Neutrophil (primary cell): Measurements from ENCODE around the gene MARCHF10.
A peak's percentile ranks its signal among the peaks of the same experiment; 100 is the strongest.

Experiments used
- H3K27ac ChIP-seq: fragments of 200-600 bp; sonication (generic); 2 replicates; pipeline ENCODE4 v1.5.1; 2016; ENCODE audit warnings: mild to moderate bottlenecking, moderate library complexity
- H3K27me3 ChIP-seq: fragments of 200-600 bp; sonication (generic); 2 replicates; pipeline ENCODE4 v1.6.0; 2016; ENCODE audit warnings: mild to moderate bottlenecking
- H3K36me3 ChIP-seq: fragments of 200-600 bp; sonication (generic); 2 replicates; pipeline ENCODE4 v1.5.1; 2017
- H3K4me1 ChIP-seq, 2 experiments: fragments of 200-600 bp in 1 of 2; sonication (generic) in 1 of 2; 1 replicate in 1 of 2; 2 replicates in 1 of 2; pipeline versions ENCODE4 v1.5.1 to v1.6.1; 2013 to 2016; ENCODE audit warnings: low read depth in 1 of 2, low read length in 1 of 2, mild to moderate bottlenecking in 1 of 2, moderate library complexity in 1 of 2; ENCODE audit not compliant: control insufficient read depth in 1 of 2, insufficient read depth in 1 of 2
- H3K4me3 ChIP-seq, 2 experiments: fragments of 200-600 bp in 1 of 2; sonication (generic) in 1 of 2; 1 replicate in 1 of 2; 2 replicates in 1 of 2; pipeline ENCODE4 v1.5.1; 2013 to 2016; ENCODE audit warnings: low read depth in 1 of 2, low read length in 1 of 2, mild to moderate bottlenecking in 1 of 2, moderate library complexity in 1 of 2
- H3K9me3 ChIP-seq: fragments of 200-600 bp; sonication (generic); 2 replicates; pipeline ENCODE4 v1.5.1; 2016
- TF ChIP-seq, protein P1 (sequence below): fragments of 200-600 bp; sonication (generic); IDR thresholded peaks from 2 replicates; pipeline ENCODE4 v1.5.1; 2016; ENCODE audit warnings: antibody characterized with exemption

MARCHF10 gene

DNA sequence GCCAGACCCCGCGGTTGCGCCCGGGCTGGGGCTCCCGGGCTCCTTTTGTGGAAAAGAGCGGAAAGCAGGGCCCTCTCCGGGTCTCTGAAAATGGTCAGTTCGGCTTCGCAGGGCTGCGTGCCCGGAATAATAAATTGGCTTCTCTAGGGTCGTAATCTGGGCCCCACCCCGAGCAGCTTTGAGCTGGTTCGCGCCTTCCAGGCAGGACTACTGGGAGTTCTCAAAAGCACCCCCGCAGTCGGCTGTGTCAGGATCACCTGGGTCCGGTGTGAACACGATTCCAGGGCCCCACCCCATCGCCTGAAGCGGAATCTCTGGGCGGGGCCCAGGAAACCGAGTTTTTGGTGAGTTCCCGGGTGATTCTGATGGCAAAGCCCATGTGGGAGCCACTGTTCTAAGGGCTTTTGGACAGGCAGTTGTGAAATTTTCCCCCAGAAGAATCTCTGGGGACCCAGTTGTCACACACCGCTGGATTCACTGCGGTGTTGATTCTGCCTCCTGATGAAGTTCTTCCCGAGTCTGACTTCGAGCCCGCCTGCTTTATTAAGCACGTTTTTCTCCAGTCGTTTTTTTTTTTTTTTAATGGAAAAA lies 103.6 kb downstream of the MARCHF10 start:
- H3K4me1 ChIP-seq = peaks cover 5 to 12% of the 10 kb centered on the region in 2 experiments
- no peaks in the 10 kb centered on the region for H3K36me3 ChIP-seq
- H3K27ac ChIP-seq = no peak overlapping the region
- peaks cover 46% of the 10 kb centered on the region for H3K27me3 ChIP-seq
- TF ChIP-seq, protein P1, sequence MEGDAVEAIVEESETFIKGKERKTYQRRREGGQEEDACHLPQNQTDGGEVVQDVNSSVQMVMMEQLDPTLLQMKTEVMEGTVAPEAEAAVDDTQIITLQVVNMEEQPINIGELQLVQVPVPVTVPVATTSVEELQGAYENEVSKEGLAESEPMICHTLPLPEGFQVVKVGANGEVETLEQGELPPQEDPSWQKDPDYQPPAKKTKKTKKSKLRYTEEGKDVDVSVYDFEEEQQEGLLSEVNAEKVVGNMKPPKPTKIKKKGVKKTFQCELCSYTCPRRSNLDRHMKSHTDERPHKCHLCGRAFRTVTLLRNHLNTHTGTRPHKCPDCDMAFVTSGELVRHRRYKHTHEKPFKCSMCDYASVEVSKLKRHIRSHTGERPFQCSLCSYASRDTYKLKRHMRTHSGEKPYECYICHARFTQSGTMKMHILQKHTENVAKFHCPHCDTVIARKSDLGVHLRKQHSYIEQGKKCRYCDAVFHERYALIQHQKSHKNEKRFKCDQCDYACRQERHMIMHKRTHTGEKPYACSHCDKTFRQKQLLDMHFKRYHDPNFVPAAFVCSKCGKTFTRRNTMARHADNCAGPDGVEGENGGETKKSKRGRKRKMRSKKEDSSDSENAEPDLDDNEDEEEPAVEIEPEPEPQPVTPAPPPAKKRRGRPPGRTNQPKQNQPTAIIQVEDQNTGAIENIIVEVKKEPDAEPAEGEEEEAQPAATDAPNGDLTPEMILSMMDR = no peak
- H3K4me3 ChIP-seq = peak overlapping the region; percentile 56 to 62
- H3K9me3 ChIP-seq = no peaks in the 10 kb centered on the region

DNA sequence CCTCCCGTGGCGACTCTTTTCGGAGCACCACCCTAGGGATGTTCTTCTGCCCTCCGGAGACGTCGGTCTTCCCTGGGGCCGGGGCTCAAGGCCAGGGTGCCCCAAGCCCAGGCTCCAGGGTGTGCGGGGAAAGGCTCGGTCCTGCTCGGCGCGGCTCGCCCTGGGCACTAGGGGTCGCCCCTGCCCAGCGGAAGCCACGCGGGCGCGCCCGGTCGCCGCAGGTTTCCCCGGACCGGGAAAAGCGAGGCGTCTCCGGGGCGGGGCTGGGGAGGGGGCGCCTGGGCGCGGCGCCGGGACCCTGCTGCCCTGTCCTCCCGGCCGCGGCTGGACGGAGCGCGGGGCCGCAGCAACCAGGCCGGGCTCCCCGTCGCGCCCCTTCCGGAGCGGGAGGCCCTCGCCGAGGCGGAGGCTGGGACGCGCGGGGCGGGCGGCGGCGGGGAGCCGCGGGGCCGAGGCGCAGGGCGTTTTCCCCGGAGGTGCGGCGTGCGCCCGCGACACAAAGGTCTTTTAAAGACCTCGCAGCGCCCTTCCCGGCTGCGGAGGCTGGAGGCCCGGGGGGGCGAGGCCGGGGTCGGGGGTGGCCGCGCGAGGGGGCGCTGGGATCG lies 104.2 kb downstream of the MARCHF10 start:
- TF ChIP-seq, protein P1 = peak; percentile 82
- Histone ChIP-seq H3K9me3 (no peaks in the 10 kb centered on the region), H3K4me3 (peak overlapping the region; percentile 56 to 62), H3K27me3 (peaks cover 46% of the 10 kb centered on the region), H3K36me3 (no peaks in the 10 kb centered on the region), H3K27ac (no peak overlapping the region), H3K4me1 (peaks cover 5 to 12% of the 10 kb centered on the region in 2 experiments)

DNA sequence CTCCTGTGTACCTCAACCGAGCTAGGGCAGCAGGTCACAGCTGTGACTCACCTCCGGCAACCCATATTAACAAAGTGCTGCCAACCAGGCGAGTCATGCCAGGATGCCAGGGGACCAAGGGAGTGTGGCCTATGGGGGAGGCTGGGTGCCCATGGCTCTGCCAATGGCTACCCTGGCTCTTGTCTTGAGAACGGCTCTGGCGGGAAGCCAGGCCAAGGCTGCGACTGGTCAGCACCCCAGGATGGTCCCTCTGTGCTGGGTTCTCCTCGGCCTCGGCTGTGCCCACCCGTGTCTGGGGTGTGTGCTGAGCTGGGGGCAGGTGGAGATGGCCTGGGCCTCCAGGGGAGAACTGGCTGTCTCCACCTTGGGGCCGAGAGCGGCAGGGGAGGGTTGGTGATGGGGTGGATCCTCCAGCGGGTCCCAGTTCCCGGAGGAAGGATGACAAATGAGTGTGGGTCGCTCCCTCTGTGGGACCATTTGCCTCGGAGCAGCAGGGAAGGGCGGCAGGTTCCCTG lies 104.8 kb downstream of the MARCHF10 start:
- Histone ChIP-seq H3K27me3 (peaks cover 46% of the 10 kb centered on the region), H3K4me3 (peak overlapping the region; percentile 56 to 62)
- TF ChIP-seq, protein P1 = no peak

DNA sequence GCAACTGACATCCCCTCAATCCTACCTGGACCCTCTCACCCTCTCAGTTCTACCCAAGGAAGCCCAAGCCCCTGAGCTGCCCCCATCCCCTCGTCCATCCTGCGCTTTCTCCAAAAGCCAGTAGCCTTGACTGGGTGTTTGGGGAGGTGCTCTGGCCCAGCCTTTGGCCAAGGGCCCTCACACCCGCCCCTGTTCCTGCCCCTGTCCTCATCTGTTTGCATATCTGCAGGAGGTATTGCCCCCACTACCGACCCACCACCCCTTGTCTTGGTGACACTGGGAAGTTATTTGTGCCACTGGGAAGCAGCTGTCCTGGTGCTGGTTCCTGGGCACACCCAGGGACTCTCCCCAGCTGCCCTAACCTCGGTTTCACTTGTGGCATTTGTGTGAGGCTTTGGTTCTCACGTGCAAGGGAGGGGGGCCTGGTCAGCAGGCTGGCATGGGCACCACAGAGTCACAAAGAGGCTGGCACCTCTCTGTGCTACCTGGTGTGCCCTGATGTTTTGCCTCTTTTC lies 105.3 kb downstream of the MARCHF10 start:
- Histone ChIP-seq H3K27me3 (peaks cover 46% of the 10 kb centered on the region), H3K27ac (no peak overlapping the region), H3K36me3 (no peaks in the 10 kb centered on the region), H3K4me1 (peaks cover 5 to 12% of the 10 kb centered on the region in 2 experiments), H3K9me3 (no peaks in the 10 kb centered on the region), H3K4me3 (no peak overlapping the region)
- TF ChIP-seq, protein P1 = no peak

More for the DNA sequence above, 104.8 kb downstream of the MARCHF10 start:
- Histone ChIP-seq H3K27ac (no peak overlapping the region), H3K4me1 (peaks cover 5 to 12% of the 10 kb centered on the region in 2 experiments), H3K9me3 (no peaks in the 10 kb centered on the region), H3K36me3 (no peaks in the 10 kb centered on the region)

DNA sequence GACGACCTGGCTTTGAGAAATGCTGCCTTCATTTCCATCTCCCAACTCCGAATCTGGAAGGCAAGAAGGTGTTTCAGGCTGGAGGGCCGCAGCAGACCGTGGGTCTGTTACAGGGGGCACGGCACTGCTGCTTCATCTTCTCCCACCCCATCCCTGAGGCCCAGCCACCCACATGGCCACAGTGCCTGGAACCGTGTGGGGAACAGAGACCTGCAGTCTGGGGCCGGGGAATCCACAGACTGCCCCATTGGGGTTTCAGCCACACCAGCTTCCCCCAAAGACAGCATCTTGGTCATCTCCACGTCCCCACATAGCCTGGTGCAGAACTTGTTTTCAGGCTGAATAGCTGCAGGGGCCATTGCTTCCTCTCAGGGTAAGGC lies 106.4 kb downstream of the MARCHF10 start:
- Histone ChIP-seq H3K4me1 (peaks cover 5 to 12% of the 10 kb centered on the region in 2 experiments), H3K9me3 (no peaks in the 10 kb centered on the region), H3K36me3 (no peaks in the 10 kb centered on the region), H3K4me3 (no peak overlapping the region), H3K27me3 (peaks cover 37% of the 10 kb centered on the region), H3K27ac (no peak overlapping the region)
- TF ChIP-seq, protein P1 = no peak
